ELF-1 (cell line): ENCODE results near the gene DMRT3.

Experiments
- DNase-seq: peaks from one replicate; pipeline ENCODE4 v3.0.0-alpha.2; 2016; ENCODE audit warnings: low read depth, low spot score

DMRT3 gene

GRCh38 chr9:1002678-1003077, 26.2 kb downstream of the DMRT3 start:
- no peak for DNase-seq

GRCh38 chr9:1005043-1005667, 28.7 kb downstream of the DMRT3 start:
- DNase-seq, result peak; percentile 9

GRCh38 chr9:1007312-1007711, 30.9 kb downstream of the DMRT3 start:
- DNase-seq, result no peak

- DNase-seq, result no peak
Observed at GRCh38 chr9:1008216-1008615, 31.8 kb downstream of the DMRT3 start.

GRCh38 chr9:1009101-1009707, 32.7 kb downstream of the DMRT3 start:
- peak; percentile 74 for DNase-seq

- DNase-seq, result no peak
Observed at GRCh38 chr9:1013021-1013420, 36.6 kb downstream of the DMRT3 start.

- DNase-seq, result no peak
Observed at GRCh38 chr9:1014225-1014624, 37.8 kb downstream of the DMRT3 start.

GRCh38 chr9:1014640-1015039, 38.2 kb downstream of the DMRT3 start:
- DNase-seq, result no peak

- peak; percentile 5 for DNase-seq
Observed at GRCh38 chr9:1018121-1018520, 41.7 kb downstream of the DMRT3 start.

- no peak for DNase-seq
Observed at GRCh38 chr9:1024112-1024511, 47.7 kb downstream of the DMRT3 start.

- no peak for DNase-seq
Observed at GRCh38 chr9:1025131-1025530, 48.7 kb downstream of the DMRT3 start.

GRCh38 chr9:1026219-1026618, 49.8 kb downstream of the DMRT3 start:
- DNase-seq, result no peak

GRCh38 chr9:1028501-1029190, 52.2 kb downstream of the DMRT3 start:
- DNase-seq, result no peak

GRCh38 chr9:1031951-1032601, 55.6 kb downstream of the DMRT3 start:
- DNase-seq, result no peak

- no peak for DNase-seq
Observed at GRCh38 chr9:1034271-1034670, 57.8 kb downstream of the DMRT3 start.

- no peak for DNase-seq
Observed at GRCh38 chr9:1039589-1039988, 63.1 kb downstream of the DMRT3 start.
